BJ (cell line): ENCODE data around the gene VAV2. TPM values are rescaled to one million over a fixed set of nuclear protein-coding genes. Genes with fewer than 3 reads are reported as not detected.

ENCODE experiments used
- CTCF ChIA-PET: fragments of 350-600 bp; formaldehyde crosslinking; extraction: SDS; loops from one replicate; lab custom pipeline; 2021; ENCODE audit warnings: antibody characterized with exemption, inconsistent platforms; lab: Yijun Ruan, JAX
- POLR2A ChIA-PET: fragments of 300-600 bp; sonication (Branson Sonifier 250); formaldehyde crosslinking; extraction: SDS; loops from one replicate; lab custom pipeline; 2021; ENCODE audit warnings: antibody characterized with exemption; lab: Charles Lee
- DNase-seq: peaks from one replicate; pipeline ENCODE4 v3.0.0-alpha.2; 2011; ENCODE audit warnings: low read depth
- H3K27me3 ChIP-seq: 2 replicates; pipeline ENCODE4 v1.6.0; 2011; ENCODE audit warnings: low read length; ENCODE audit not compliant: control insufficient read depth, insufficient read depth
- H3K36me3 ChIP-seq: 2 replicates; pipeline ENCODE4 v1.5.1; 2011; ENCODE audit warnings: low read length; ENCODE audit not compliant: control insufficient read depth, insufficient read depth
- H3K4me3 ChIP-seq: 2 replicates; pipeline ENCODE4 v1.5.1; 2011; ENCODE audit warnings: low read depth, mild to moderate bottlenecking, control low read depth, low read length
- CTCF ChIP-seq: IDR thresholded peaks from 2 replicates; pipeline ENCODE4 v1.5.1; 2011; ENCODE audit warnings: low read depth, mild to moderate bottlenecking, control low read depth, inconsistent platforms, low read length, moderate library complexity; ENCODE audit not compliant: insufficient read depth
- polyA plus RNA-seq: library from polyadenylated mRNA; depleted of rRNA; stranded (reverse); fragments of >200 nt; gene quantifications from 2 replicates; pipeline ENCODE4 v1.2.3, GENCODE V29; 2011

Gene VAV2
- polyA plus RNA-seq, 1 experiment = 9.9 TPM

GRCh38 chr9:133979921-133980863 is 11.9 kb downstream of the VAV2 start:
- ChIA-PET CTCF (interaction anchor here (0.9 to 1.8 kb wide), 3 partner anchors 12 to 24 kb away, joined by 3 to 5 read pairs (median 5); no protein-coding TSS in a partner anchor), POLR2A (no interaction called here)
- no peak for DNase-seq
- Histone ChIP-seq H3K36me3 (peaks cover 5% of the 10 kb centered on the region), H3K4me3 (no peak overlapping the region), H3K27me3 (no peaks in the 10 kb centered on the region)
- no peak for TF ChIP-seq CTCF

GRCh38 chr9:133979273-133979920 is 12.7 kb downstream of the VAV2 start:
- TF ChIP-seq CTCF = no peak
- DNase-seq = no peak
- ChIA-PET POLR2A (interaction anchor here (0.7 kb wide), 1 partner anchor 306 kb away, joined by 3 read pairs; no protein-coding TSS in a partner anchor), CTCF (interaction anchor here (0.8 to 1.8 kb wide), 4 partner anchors 11 to 197 kb away, joined by 3 to 5 read pairs (median 4); no protein-coding TSS in a partner anchor)
- H3K4me3 ChIP-seq = no peak overlapping the region
- no peaks in the 10 kb centered on the region for H3K27me3 ChIP-seq
- H3K36me3 ChIP-seq = peaks cover 5% of the 10 kb centered on the region

GRCh38 chr9:133978899-133979272 is 13.2 kb downstream of the VAV2 start:
- Histone ChIP-seq H3K27me3 (no peaks in the 10 kb centered on the region), H3K4me3 (no peak overlapping the region), H3K36me3 (peaks cover 5% of the 10 kb centered on the region)
- no peak for TF ChIP-seq CTCF
- ChIA-PET POLR2A (interaction anchor here (0.6 to 0.7 kb wide), 2 partner anchors 164 to 305 kb away, joined by 3 read pairs; no protein-coding TSS in a partner anchor), CTCF (interaction anchor here (0.8 to 1.8 kb wide), 5 partner anchors 10 to 196 kb away, joined by 3 to 5 read pairs (median 4); no protein-coding TSS in a partner anchor)
- DNase-seq = no peak

GRCh38 chr9:133978226-133978898 is 13.8 kb downstream of the VAV2 start:
- ChIA-PET POLR2A (interaction anchor here (0.6 to 0.7 kb wide), 2 partner anchors 164 to 305 kb away, joined by 3 read pairs; no protein-coding TSS in a partner anchor), CTCF (interaction anchor here (0.8 to 1.8 kb wide), 4 partner anchors 15 to 196 kb away, joined by 3 to 5 read pairs (median 4); no protein-coding TSS in a partner anchor)
- no peak for TF ChIP-seq CTCF
- no peak overlapping the region for H3K4me3 ChIP-seq
- peaks cover 5% of the 10 kb centered on the region for H3K36me3 ChIP-seq
- no peaks in the 10 kb centered on the region for H3K27me3 ChIP-seq
- DNase-seq = no peak
